HepG2 (cell line): Measurements from ENCODE around the gene P2RY8. TPM values are rescaled to one million over a fixed set of nuclear protein-coding genes. Genes with fewer than 3 reads are reported as not detected.

Experiments used
- FOXA1 ChIP-seq, 2 experiments: fragments of 450-650 bp in 1 of 2; sonication (generic) in 1 of 2; formaldehyde crosslinking in 1 of 2; IDR thresholded peaks; 2 replicates each; pipeline versions ENCODE4 v1.4.0 to v1.6.1; 2016 to 2020; ENCODE audit warnings: missing genetic modification reagents in 1 of 2
- GMEB1 ChIP-seq: sonication (generic); formaldehyde crosslinking; IDR thresholded peaks from 2 replicates; pipeline ENCODE4 v1.5.1; 2020; ENCODE audit warnings: missing genetic modification reagents, mild to moderate bottlenecking, borderline replicate concordance
- HIC2 ChIP-seq: sonication (generic); formaldehyde crosslinking; IDR thresholded peaks from 2 replicates; pipeline ENCODE4 v1.9.0; 2022; ENCODE audit warnings: low read depth, missing genetic modification reagents
- HINFP ChIP-seq: sonication (generic); formaldehyde crosslinking; IDR thresholded peaks from 2 replicates; pipeline ENCODE4 v1.4.0; 2020; ENCODE audit warnings: low read depth, mild to moderate bottlenecking, missing genetic modification reagents
- HNF1B ChIP-seq: sonication (generic); formaldehyde crosslinking; IDR thresholded peaks from 2 replicates; pipeline ENCODE4 v1.5.1; 2020; ENCODE audit warnings: mild to moderate bottlenecking, moderate library complexity, missing genetic modification reagents
- ISL2 ChIP-seq: sonication (generic); formaldehyde crosslinking; IDR thresholded peaks from 2 replicates; pipeline ENCODE4 v1.5.0; 2020; ENCODE audit warnings: missing genetic modification reagents
- MAZ ChIP-seq, 2 experiments: sonication (generic) in 1 of 2; formaldehyde crosslinking in 1 of 2; IDR thresholded peaks; 2 replicates each; pipeline versions ENCODE4 v1.5.0 to v1.6.1; 2012 to 2020; ENCODE audit warnings: low read depth in 2 of 2, mild to moderate bottlenecking in 2 of 2, borderline replicate concordance in 1 of 2, improper control_type of control experiment in 1 of 2, low read length in 1 of 2, missing genetic modification reagents in 1 of 2, moderate library complexity in 1 of 2
- MIER3 ChIP-seq: IDR thresholded peaks from 2 replicates; pipeline ENCODE4 v1.6.1; 2016; ENCODE audit warnings: missing compliant biosample characterization, borderline replicate concordance
- MYPOP ChIP-seq: sonication (generic); formaldehyde crosslinking; IDR thresholded peaks from 2 replicates; pipeline ENCODE4 v1.8.1; 2023; ENCODE audit warnings: mild to moderate bottlenecking, moderate library complexity, missing genetic modification reagents
- PHF21A ChIP-seq: sonication (generic); formaldehyde crosslinking; IDR thresholded peaks from 2 replicates; pipeline ENCODE4 v1.5.0; 2020; ENCODE audit warnings: mild to moderate bottlenecking, missing genetic modification reagents
- PLRG1 ChIP-seq: fragments of 450-650 bp; conservative IDR thresholded peaks from 2 replicates; pipeline ENCODE4 v1.6.1; 2016
- PTBP1 ChIP-seq: fragments of 200-400 bp; formaldehyde crosslinking; IDR thresholded peaks from 2 replicates; pipeline ENCODE4 v1.6.1; 2018; ENCODE audit warnings: low read length, low read depth; ENCODE audit not compliant: poor library complexity, severe bottlenecking
- SATB2 ChIP-seq: sonication (generic); formaldehyde crosslinking; IDR thresholded peaks from 2 replicates; pipeline ENCODE4 v1.5.0; 2020; ENCODE audit warnings: missing genetic modification reagents
- SP1 ChIP-seq, 2 experiments: fragments of 450-650 bp in 1 of 2; sonication (generic) in 1 of 2; formaldehyde crosslinking in 1 of 2; IDR thresholded peaks; 2 replicates each; pipeline versions ENCODE4 v1.4.0 to v1.6.1; 2016 to 2020; ENCODE audit warnings: missing genetic modification reagents in 1 of 2
- ZBTB42 ChIP-seq: sonication (generic); formaldehyde crosslinking; IDR thresholded peaks from 2 replicates; pipeline ENCODE4 v1.5.0; 2020; ENCODE audit warnings: mild to moderate bottlenecking, missing genetic modification reagents
- ZEB1 ChIP-seq: IDR thresholded peaks from 2 replicates; pipeline ENCODE4 v1.6.1; 2012; ENCODE audit warnings: mild to moderate bottlenecking, low read depth, inconsistent platforms; ENCODE audit not compliant: insufficient replicate concordance
- ZNF160 ChIP-seq: sonication (generic); formaldehyde crosslinking; IDR thresholded peaks from 2 replicates; pipeline ENCODE4 v1.8.0; 2022; ENCODE audit warnings: mild to moderate bottlenecking, inconsistent platforms, missing genetic modification reagents
- ZNF24 ChIP-seq: fragments of 450-650 bp; IDR thresholded peaks from 2 replicates; pipeline ENCODE4 v1.6.1; 2017; ENCODE audit warnings: antibody characterized with exemption, mild to moderate bottlenecking
- ZNF441 ChIP-seq: sonication (generic); formaldehyde crosslinking; IDR thresholded peaks from 2 replicates; pipeline ENCODE4 v1.7.0; 2021; ENCODE audit warnings: missing genetic modification reagents, borderline replicate concordance
- ZNF782 ChIP-seq: sonication (generic); formaldehyde crosslinking; IDR thresholded peaks from 2 replicates; pipeline ENCODE4 v1.4.0; 2020; ENCODE audit warnings: missing genetic modification reagents, mild to moderate bottlenecking, borderline replicate concordance
- polyA plus RNA-seq, 8 experiments: library from polyadenylated mRNA; depleted of rRNA in 3 of 8; stranded (reverse) in 7 of 8; unstranded in 1 of 8; fragments of >200 nt; fragmentation: Illumina TruSeq in 4 of 8; extraction: Trizol in 4 of 8; gene quantifications; 2 replicates each; pipeline versions ENCODE4 v1.2.1 to v1.2.3, GENCODE V29; 2011 to 2016; ENCODE audit warnings: low read depth in 4 of 8, missing spikeins in 1 of 8, mixed read lengths in 1 of 8; ENCODE audit not compliant: insufficient read depth in 1 of 8
- total RNA-seq, 5 experiments: library from RNA; depleted of rRNA; stranded (reverse); fragments of >200 nt; fragmentation: Illumina TruSeq; extraction: Trizol; gene quantifications; 2 replicates each; pipeline ENCODE4 v1.2.3, GENCODE V29; 2016; ENCODE audit warnings: low read depth in 1 of 5

Gene P2RY8
- total and polyA plus RNA-seq, 2 of the 13 experiments (the other 11 are each of a cell fraction or from before 2014, with no cell fraction given) = 1.0 to 1.3 TPM

- TF ChIP-seq PTBP1 = no peak
- TF ChIP-seq MIER3 = 0 out of 2 replicates have a peak, but pooled peaks have one; percentile 17
- no peak for TF ChIP-seq SATB2 (CRISPR knock-in tag)
- TF ChIP-seq GMEB1 (CRISPR knock-in tag) = peak; percentile 41; the same call in 1 of the 2 replicates
- TF ChIP-seq ZEB1 = no peak
- peak; percentile 49; the same call in 1 of the 2 replicates for TF ChIP-seq ZNF160 (CRISPR knock-in tag)
- TF ChIP-seq PLRG1 = no peak
- TF ChIP-seq HNF1B (CRISPR knock-in tag) = no peak
- no peak for TF ChIP-seq MYPOP (CRISPR knock-in tag)
- TF ChIP-seq SP1 (IDR thresholded peaks at IDR 0.05) = peak; percentile 97
- TF ChIP-seq SP1 (CRISPR knock-in tag; IDR thresholded peaks at IDR 0.05) = peak; percentile 97
- TF ChIP-seq ISL2 (CRISPR knock-in tag) = 0 out of 2 replicates have a peak, but pooled peaks have one; percentile 31
- 0 out of 2 replicates have a peak, but pooled peaks have one; percentile 46 for TF ChIP-seq HINFP (CRISPR knock-in tag)
- TF ChIP-seq FOXA1 (IDR thresholded peaks at IDR 0.05) = no peak
- no peak for TF ChIP-seq FOXA1 (CRISPR knock-in tag; IDR thresholded peaks at IDR 0.05)
- TF ChIP-seq ZNF782 (CRISPR knock-in tag) = no peak
- TF ChIP-seq PHF21A = no peak
- TF ChIP-seq ZNF441 = no peak
- peak; percentile 26; the same call in 1 of the 2 replicates for TF ChIP-seq MAZ (IDR thresholded peaks at IDR 0.05; ENCODE audit: borderline replicate concordance, low read depth, low read length)
- TF ChIP-seq MAZ (CRISPR knock-in tag; IDR thresholded peaks at IDR 0.05; ENCODE audit: low read depth) = no peak; the same call in 1 of the 2 replicates
- no peak for TF ChIP-seq ZBTB42 (CRISPR knock-in tag)
- no peak for TF ChIP-seq HIC2
- TF ChIP-seq ZNF24 = no peak
Measured at GRCh38 chrX:1452516-1453394, 84.2 kb downstream of the P2RY8 start, which contains the start of gene ASMTL (continued).
